WTC11 (cell line): ENCODE data around the gene FHOD3. TPM values are rescaled to one million over a fixed set of nuclear protein-coding genes. Genes with fewer than 3 reads are reported as not detected.

Source experiments
- ATAC-seq: fragments of 200-7000 bp; cut with Tn5 transposase; 2 replicates; pipeline ENCODE4 v1.10.0; 2021; ENCODE audit warnings: mild to moderate bottlenecking, moderate library complexity
- CTCF ChIA-PET: fragments of 300-600 bp; sonication (Branson Sonifier 250); formaldehyde crosslinking; loops from one replicate; lab custom pipeline; 2021; ENCODE audit warnings: antibody characterized with exemption; lab: Charles Lee
- POLR2A ChIA-PET: fragments of 350-600 bp; sonication (Branson Sonifier 250); formaldehyde crosslinking; loops from one replicate; lab custom pipeline; 2021; ENCODE audit warnings: antibody characterized with exemption; lab: Charles Lee
- DNase-seq: peaks from one replicate; pipeline ENCODE4 v3.0.0; 2021; ENCODE audit warnings: low spot score
- H3K27ac Mint-ChIP-seq: 2 replicates; pipeline ENCODE4 v1.8.0; 2021; ENCODE audit warnings: mixed read lengths
- H3K27me3 Mint-ChIP-seq: 2 replicates; pipeline ENCODE4 v1.8.0; 2021; ENCODE audit warnings: low read depth, mild to moderate bottlenecking, moderate library complexity, mixed read lengths
- H3K36me3 Mint-ChIP-seq: 2 replicates; pipeline ENCODE4 v1.8.0; 2021; ENCODE audit warnings: mixed read lengths
- H3K4me1 Mint-ChIP-seq: 2 replicates; pipeline ENCODE4 v1.8.0; 2022; ENCODE audit warnings: mixed read lengths
- H3K4me3 Mint-ChIP-seq: 2 replicates; pipeline ENCODE4 v1.8.0; 2021; ENCODE audit warnings: mild to moderate bottlenecking, moderate library complexity, mixed read lengths
- H3K9me3 Mint-ChIP-seq: 2 replicates; pipeline ENCODE4 v1.8.0; 2021; ENCODE audit warnings: mixed read lengths
- FOXJ3 ChIP-seq: sonication (generic); formaldehyde crosslinking; IDR thresholded peaks from 2 replicates; pipeline ENCODE4 v1.9.0; 2021; ENCODE audit warnings: missing genetic modification reagents, mild to moderate bottlenecking, borderline replicate concordance
- GRHL2 ChIP-seq: fragments of 250-450 bp; sonication (Bioruptor Pico); IDR thresholded peaks from 2 replicates; pipeline ENCODE4 v1.8.0; 2022; ENCODE audit warnings: mild to moderate bottlenecking, moderate library complexity; ENCODE audit not compliant: insufficient replicate concordance, severe bottlenecking
- GTF2I ChIP-seq: fragments of 250-450 bp; sonication (Bioruptor Pico); conservative IDR thresholded peaks from 2 replicates; pipeline ENCODE4 v1.4.0; 2021; ENCODE audit warnings: mild to moderate bottlenecking
- HMGA2 ChIP-seq: fragments of 250-450 bp; sonication (Bioruptor Pico); IDR thresholded peaks from 2 replicates; pipeline ENCODE4 v1.4.0; 2021; ENCODE audit warnings: mild to moderate bottlenecking, moderate library complexity
- IRF2 ChIP-seq: sonication (generic); formaldehyde crosslinking; IDR thresholded peaks from 2 replicates; pipeline ENCODE4 v1.8.0; 2022; ENCODE audit warnings: low read depth, missing genetic modification reagents, borderline replicate concordance
- JAZF1 ChIP-seq: fragments of 250-450 bp; sonication (Bioruptor Pico); IDR thresholded peaks from 2 replicates; pipeline ENCODE4 v1.9.0; 2021; ENCODE audit warnings: moderate library complexity, mild to moderate bottlenecking, inconsistent platforms
- MXD4 ChIP-seq: fragments of 250-450 bp; sonication (Bioruptor Pico); IDR thresholded peaks from 2 replicates; pipeline ENCODE4 v1.8.0; 2021; ENCODE audit warnings: mild to moderate bottlenecking, moderate library complexity, borderline replicate concordance
- MYBL2 ChIP-seq: sonication (generic); formaldehyde crosslinking; IDR thresholded peaks from 2 replicates; pipeline ENCODE4 v1.8.1; 2023; ENCODE audit warnings: mild to moderate bottlenecking, moderate library complexity, missing genetic modification reagents
- NR2C2 ChIP-seq: sonication (generic); formaldehyde crosslinking; IDR thresholded peaks from 2 replicates; pipeline ENCODE4 v1.8.0; 2022; ENCODE audit warnings: mild to moderate bottlenecking, missing genetic modification reagents
- NR3C1 ChIP-seq: sonication (generic); formaldehyde crosslinking; conservative IDR thresholded peaks from 2 replicates; pipeline ENCODE4 v1.8.1; 2023; ENCODE audit warnings: low read depth, mild to moderate bottlenecking, missing genetic modification reagents
- RORB ChIP-seq: fragments of 250-450 bp; sonication (Bioruptor Pico); IDR thresholded peaks from 2 replicates; pipeline ENCODE4 v1.9.0; 2021; ENCODE audit warnings: mild to moderate bottlenecking
- SOX15 ChIP-seq: fragments of 250-450 bp; sonication (Bioruptor Pico); IDR thresholded peaks from 2 replicates; pipeline ENCODE4 v1.9.0; 2021; ENCODE audit warnings: mild to moderate bottlenecking
- TEAD1 ChIP-seq: sonication (generic); formaldehyde crosslinking; IDR thresholded peaks from 2 replicates; pipeline ENCODE4 v1.8.0; 2022; ENCODE audit warnings: mild to moderate bottlenecking, missing genetic modification reagents
- total RNA-seq: library from RNA; stranded (reverse); gene quantifications from 3 replicates; pipeline ENCODE4 v1.2.3, GENCODE V29; 2021
- TF ChIP-seq, protein P1 (sequence below): fragments of 200-600 bp; IDR thresholded peaks from 2 replicates; pipeline ENCODE4 v1.8.0; 2022; ENCODE audit warnings: antibody characterized with exemption
- TF ChIP-seq, protein P2 (sequence below): sonication (generic); formaldehyde crosslinking; IDR thresholded peaks from 2 replicates; pipeline ENCODE4 v1.8.1; 2023; ENCODE audit warnings: mild to moderate bottlenecking, missing genetic modification reagents, borderline replicate concordance
- TF ChIP-seq, protein P3 (sequence below): sonication (generic); formaldehyde crosslinking; IDR thresholded peaks from 2 replicates; pipeline ENCODE4 v1.8.1; 2022; ENCODE audit warnings: mild to moderate bottlenecking, missing genetic modification reagents, moderate library complexity, borderline replicate concordance
- TF ChIP-seq, protein P4 (sequence below): sonication (generic); formaldehyde crosslinking; IDR thresholded peaks from 2 replicates; pipeline ENCODE4 v1.8.1; 2022; ENCODE audit warnings: low read depth, mild to moderate bottlenecking, moderate library complexity, missing genetic modification reagents, borderline replicate concordance
- TF ChIP-seq, protein P5 (sequence below): sonication (generic); formaldehyde crosslinking; IDR thresholded peaks from 2 replicates; pipeline ENCODE4 v1.8.1; 2022; ENCODE audit warnings: low read depth, missing genetic modification reagents, borderline replicate concordance

FHOD3 gene
- total RNA-seq, 1 experiment from 2014 or later, result 3.8 TPM

DNA sequence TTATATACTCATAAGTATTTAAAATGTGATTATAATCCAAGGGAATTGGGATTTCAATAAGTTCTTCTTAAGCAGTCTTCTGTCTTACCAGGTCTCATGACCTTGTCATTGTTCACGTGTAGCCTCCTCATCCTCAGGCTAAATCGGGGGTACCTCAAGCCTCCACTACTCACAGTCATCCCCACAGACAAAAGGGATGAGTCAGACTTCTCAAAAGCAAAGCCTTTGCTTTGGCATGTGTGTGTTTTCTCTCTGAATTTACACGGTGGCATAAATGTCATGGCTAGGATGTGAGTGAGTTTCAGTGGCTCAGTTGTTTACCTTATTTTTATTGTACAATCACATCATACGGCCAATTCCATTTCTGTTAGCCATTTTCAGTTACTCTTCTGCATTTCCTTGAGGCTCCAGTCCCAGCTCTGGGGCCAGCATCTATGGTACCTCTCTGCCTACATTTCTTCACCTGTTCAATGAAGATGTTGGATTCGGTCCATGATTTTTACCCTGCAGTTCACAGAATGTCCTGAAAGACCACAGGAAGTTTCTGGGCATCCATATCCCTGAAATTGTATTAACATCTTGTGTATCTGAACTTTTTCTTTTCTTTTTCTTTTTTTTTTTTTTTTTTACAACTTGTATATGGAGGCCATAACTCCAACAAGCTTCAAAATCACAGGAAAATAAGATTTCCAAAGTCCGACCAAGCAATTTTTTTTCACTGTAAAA is 195.3 kb downstream of the FHOD3 start:
- Mint-ChIP-seq H3K36me3 (no peaks in the 10 kb centered on the region), H3K27ac (no peak overlapping the region), H3K4me3 (no peak overlapping the region), H3K4me1 (peaks cover 22% of the 10 kb centered on the region), H3K27me3 (no peaks in the 10 kb centered on the region), H3K9me3 (no peaks in the 10 kb centered on the region)
- POLR2A ChIA-PET, result no interaction called here
- no peak for TF ChIP-seq GTF2I (CRISPR knock-in tag)
- TF ChIP-seq GRHL2, result no peak
- no peak for TF ChIP-seq IRF2 (CRISPR knock-in tag)
- TF ChIP-seq JAZF1 (CRISPR knock-in tag), result no peak
- TF ChIP-seq NR3C1, result no peak
- no peak for TF ChIP-seq MYBL2 (CRISPR knock-in tag)
- no peak for TF ChIP-seq NR2C2 (CRISPR knock-in tag)
- no peak for TF ChIP-seq HMGA2 (CRISPR knock-in tag)
- TF ChIP-seq, protein P1, sequence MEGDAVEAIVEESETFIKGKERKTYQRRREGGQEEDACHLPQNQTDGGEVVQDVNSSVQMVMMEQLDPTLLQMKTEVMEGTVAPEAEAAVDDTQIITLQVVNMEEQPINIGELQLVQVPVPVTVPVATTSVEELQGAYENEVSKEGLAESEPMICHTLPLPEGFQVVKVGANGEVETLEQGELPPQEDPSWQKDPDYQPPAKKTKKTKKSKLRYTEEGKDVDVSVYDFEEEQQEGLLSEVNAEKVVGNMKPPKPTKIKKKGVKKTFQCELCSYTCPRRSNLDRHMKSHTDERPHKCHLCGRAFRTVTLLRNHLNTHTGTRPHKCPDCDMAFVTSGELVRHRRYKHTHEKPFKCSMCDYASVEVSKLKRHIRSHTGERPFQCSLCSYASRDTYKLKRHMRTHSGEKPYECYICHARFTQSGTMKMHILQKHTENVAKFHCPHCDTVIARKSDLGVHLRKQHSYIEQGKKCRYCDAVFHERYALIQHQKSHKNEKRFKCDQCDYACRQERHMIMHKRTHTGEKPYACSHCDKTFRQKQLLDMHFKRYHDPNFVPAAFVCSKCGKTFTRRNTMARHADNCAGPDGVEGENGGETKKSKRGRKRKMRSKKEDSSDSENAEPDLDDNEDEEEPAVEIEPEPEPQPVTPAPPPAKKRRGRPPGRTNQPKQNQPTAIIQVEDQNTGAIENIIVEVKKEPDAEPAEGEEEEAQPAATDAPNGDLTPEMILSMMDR, result no peak
- TF ChIP-seq, protein P2, sequence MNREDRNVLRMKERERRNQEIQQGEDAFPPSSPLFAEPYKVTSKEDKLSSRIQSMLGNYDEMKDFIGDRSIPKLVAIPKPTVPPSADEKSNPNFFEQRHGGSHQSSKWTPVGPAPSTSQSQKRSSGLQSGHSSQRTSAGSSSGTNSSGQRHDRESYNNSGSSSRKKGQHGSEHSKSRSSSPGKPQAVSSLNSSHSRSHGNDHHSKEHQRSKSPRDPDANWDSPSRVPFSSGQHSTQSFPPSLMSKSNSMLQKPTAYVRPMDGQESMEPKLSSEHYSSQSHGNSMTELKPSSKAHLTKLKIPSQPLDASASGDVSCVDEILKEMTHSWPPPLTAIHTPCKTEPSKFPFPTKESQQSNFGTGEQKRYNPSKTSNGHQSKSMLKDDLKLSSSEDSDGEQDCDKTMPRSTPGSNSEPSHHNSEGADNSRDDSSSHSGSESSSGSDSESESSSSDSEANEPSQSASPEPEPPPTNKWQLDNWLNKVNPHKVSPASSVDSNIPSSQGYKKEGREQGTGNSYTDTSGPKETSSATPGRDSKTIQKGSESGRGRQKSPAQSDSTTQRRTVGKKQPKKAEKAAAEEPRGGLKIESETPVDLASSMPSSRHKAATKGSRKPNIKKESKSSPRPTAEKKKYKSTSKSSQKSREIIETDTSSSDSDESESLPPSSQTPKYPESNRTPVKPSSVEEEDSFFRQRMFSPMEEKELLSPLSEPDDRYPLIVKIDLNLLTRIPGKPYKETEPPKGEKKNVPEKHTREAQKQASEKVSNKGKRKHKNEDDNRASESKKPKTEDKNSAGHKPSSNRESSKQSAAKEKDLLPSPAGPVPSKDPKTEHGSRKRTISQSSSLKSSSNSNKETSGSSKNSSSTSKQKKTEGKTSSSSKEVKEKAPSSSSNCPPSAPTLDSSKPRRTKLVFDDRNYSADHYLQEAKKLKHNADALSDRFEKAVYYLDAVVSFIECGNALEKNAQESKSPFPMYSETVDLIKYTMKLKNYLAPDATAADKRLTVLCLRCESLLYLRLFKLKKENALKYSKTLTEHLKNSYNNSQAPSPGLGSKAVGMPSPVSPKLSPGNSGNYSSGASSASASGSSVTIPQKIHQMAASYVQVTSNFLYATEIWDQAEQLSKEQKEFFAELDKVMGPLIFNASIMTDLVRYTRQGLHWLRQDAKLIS (CRISPR knock-in tag), result no peak
- TF ChIP-seq MXD4 (CRISPR knock-in tag), result no peak
- TF ChIP-seq TEAD1 (CRISPR knock-in tag), result no peak
- TF ChIP-seq RORB (CRISPR knock-in tag), result no peak
- TF ChIP-seq, protein P3, sequence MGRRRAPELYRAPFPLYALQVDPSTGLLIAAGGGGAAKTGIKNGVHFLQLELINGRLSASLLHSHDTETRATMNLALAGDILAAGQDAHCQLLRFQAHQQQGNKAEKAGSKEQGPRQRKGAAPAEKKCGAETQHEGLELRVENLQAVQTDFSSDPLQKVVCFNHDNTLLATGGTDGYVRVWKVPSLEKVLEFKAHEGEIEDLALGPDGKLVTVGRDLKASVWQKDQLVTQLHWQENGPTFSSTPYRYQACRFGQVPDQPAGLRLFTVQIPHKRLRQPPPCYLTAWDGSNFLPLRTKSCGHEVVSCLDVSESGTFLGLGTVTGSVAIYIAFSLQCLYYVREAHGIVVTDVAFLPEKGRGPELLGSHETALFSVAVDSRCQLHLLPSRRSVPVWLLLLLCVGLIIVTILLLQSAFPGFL (CRISPR knock-in tag), result no peak
- TF ChIP-seq FOXJ3 (CRISPR knock-in tag), result no peak
- TF ChIP-seq, protein P4, sequence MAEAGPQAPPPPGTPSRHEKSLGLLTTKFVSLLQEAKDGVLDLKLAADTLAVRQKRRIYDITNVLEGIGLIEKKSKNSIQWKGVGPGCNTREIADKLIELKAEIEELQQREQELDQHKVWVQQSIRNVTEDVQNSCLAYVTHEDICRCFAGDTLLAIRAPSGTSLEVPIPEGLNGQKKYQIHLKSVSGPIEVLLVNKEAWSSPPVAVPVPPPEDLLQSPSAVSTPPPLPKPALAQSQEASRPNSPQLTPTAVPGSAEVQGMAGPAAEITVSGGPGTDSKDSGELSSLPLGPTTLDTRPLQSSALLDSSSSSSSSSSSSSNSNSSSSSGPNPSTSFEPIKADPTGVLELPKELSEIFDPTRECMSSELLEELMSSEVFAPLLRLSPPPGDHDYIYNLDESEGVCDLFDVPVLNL (CRISPR knock-in tag), result no peak
- TF ChIP-seq, protein P5, sequence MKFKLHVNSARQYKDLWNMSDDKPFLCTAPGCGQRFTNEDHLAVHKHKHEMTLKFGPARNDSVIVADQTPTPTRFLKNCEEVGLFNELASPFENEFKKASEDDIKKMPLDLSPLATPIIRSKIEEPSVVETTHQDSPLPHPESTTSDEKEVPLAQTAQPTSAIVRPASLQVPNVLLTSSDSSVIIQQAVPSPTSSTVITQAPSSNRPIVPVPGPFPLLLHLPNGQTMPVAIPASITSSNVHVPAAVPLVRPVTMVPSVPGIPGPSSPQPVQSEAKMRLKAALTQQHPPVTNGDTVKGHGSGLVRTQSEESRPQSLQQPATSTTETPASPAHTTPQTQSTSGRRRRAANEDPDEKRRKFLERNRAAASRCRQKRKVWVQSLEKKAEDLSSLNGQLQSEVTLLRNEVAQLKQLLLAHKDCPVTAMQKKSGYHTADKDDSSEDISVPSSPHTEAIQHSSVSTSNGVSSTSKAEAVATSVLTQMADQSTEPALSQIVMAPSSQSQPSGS, result no peak
- TF ChIP-seq SOX15 (CRISPR knock-in tag), result no peak
- DNase-seq, result no peak
- CTCF ChIA-PET, result interaction anchor here (1.1 kb wide), 1 partner anchor 12 kb away, joined by 4 read pairs; no protein-coding TSS in a partner anchor
- no peak for ATAC-seq
